ENCODE results near the gene AKR1B15.

GRCh38 chr7:134594877-134595276 is 46.0 kb downstream of the AKR1B15 start:
- TF ChIP-seq CTCF (conservative IDR thresholded peaks at IDR 0.05; ENCODE audit: low read depth in 2 of 2), result no peak
- TF ChIP-seq POLR2AphosphoS5 (IDR thresholded peaks at IDR 0.05; ENCODE audit: low read depth), result no peak
- no peak for TF ChIP-seq STAT1 (IDR thresholded peaks at IDR 0.05; ENCODE audit: unreplicated experiment)
- TF ChIP-seq EZH2 (IDR thresholded peaks at IDR 0.05; ENCODE audit: low read depth, unreplicated experiment), result no peak
- no peak for TF ChIP-seq ZNF462 (CRISPR knock-in tag; IDR thresholded peaks at IDR 0.05)
- TF ChIP-seq REST (IDR thresholded peaks at IDR 0.05; ENCODE audit: unreplicated experiment), result no peak
